HUES64 (cell line): ENCODE results near the gene MSANTD2.

ENCODE experiments used
- H3K27ac ChIP-seq: 2 replicates; pipeline ENCODE4 v1.7.0; 2013; ENCODE audit warnings: low read depth, low read length, inconsistent platforms
- H3K27me3 ChIP-seq: 2 replicates; pipeline ENCODE4 v1.6.1; 2013; ENCODE audit warnings: mild to moderate bottlenecking, low read length; ENCODE audit not compliant: insufficient read depth
- H3K36me3 ChIP-seq: 2 replicates; pipeline ENCODE4 v1.6.1; 2013; ENCODE audit warnings: mild to moderate bottlenecking, low read length; ENCODE audit not compliant: insufficient read depth
- H3K4me1 ChIP-seq: 2 replicates; pipeline ENCODE4 v1.6.1; 2013; ENCODE audit warnings: mild to moderate bottlenecking, low read length, moderate library complexity; ENCODE audit not compliant: insufficient read depth
- H3K4me3 ChIP-seq: 2 replicates; pipeline ENCODE4 v1.5.1; 2013; ENCODE audit warnings: mild to moderate bottlenecking, low read length, moderate library complexity
- H3K9ac ChIP-seq: 2 replicates; pipeline ENCODE4 v1.6.1; 2013; ENCODE audit warnings: mild to moderate bottlenecking, low read depth, low read length
- H3K9me3 ChIP-seq: 2 replicates; pipeline ENCODE4 v1.6.1; 2013; ENCODE audit warnings: low read depth, low read length; ENCODE audit not compliant: insufficient read depth
- WGBS: fragments of 150-250, 120-280 bp; methylation state at CpG from one replicate; pipeline ENCODE4 v1.1.7; 2013; ENCODE audit warnings: missing lambda C conversion rate; 5-methylcytosine and 5-hydroxymethylcytosine counted together

The MSANTD2 gene

GRCh38 chr11:124751741-124752470 is 48.3 kb downstream of the MSANTD2 start, which contains the start of gene VSIG2:
TSS of gene VSIG2 (minus strand) at chr11:124752255. CDS start at chr11:124752137, 118 bp downstream.
- peaks cover 97% of the 10 kb centered on the region for H3K27me3 ChIP-seq
- 83% methylated on average over 42 of the region's 42 CpGs for WGBS
- H3K36me3 ChIP-seq, result no peaks in the 10 kb centered on the region
- H3K9ac ChIP-seq, result peak within 1 kb of the TSS; percentile 32; the same call in 1 of the 2 replicates
- H3K4me1 ChIP-seq, result peaks cover 14% of the 10 kb centered on the region
- H3K9me3 ChIP-seq, result no peaks in the 10 kb centered on the region
- H3K27ac ChIP-seq, result no peak within 1 kb of the TSS
- H3K4me3 ChIP-seq, result peak within 1 kb of the TSS; percentile 43

- Histone ChIP-seq H3K4me1 (peaks cover 14% of the 10 kb centered on the region), H3K4me3 (peak overlapping the region; percentile 43; the same call in 1 of the 2 replicates), H3K27ac (no peak overlapping the region), H3K36me3 (no peaks in the 10 kb centered on the region), H3K9me3 (no peaks in the 10 kb centered on the region), H3K27me3 (peaks cover 96% of the 10 kb centered on the region), H3K9ac (no peak overlapping the region)
- 86% methylated on average over 11 of the region's 11 CpGs for WGBS
Measured at GRCh38 chr11:124751391-124751740, 48.8 kb downstream of the MSANTD2 start.

GRCh38 chr11:124749912-124750311 is 50.3 kb downstream of the MSANTD2 start:
- H3K27me3 ChIP-seq, result peaks cover 99% of the 10 kb centered on the region
- H3K9ac ChIP-seq, result no peak overlapping the region
- WGBS, result 86% methylated on average over 1 of the region's 1 CpG
- H3K4me3 ChIP-seq, result no peak overlapping the region
- no peaks in the 10 kb centered on the region for H3K36me3 ChIP-seq
- peaks cover 17% of the 10 kb centered on the region for H3K4me1 ChIP-seq
- H3K27ac ChIP-seq, result no peak overlapping the region
- no peaks in the 10 kb centered on the region for H3K9me3 ChIP-seq

- peaks cover 99% of the 10 kb centered on the region for H3K27me3 ChIP-seq
- WGBS, result 88% methylated on average over 11 of the region's 12 CpGs
Measured at GRCh38 chr11:124748481-124749343, 51.5 kb downstream of the MSANTD2 start.

GRCh38 chr11:124748100-124748418 is 52.1 kb downstream of the MSANTD2 start:
- Histone ChIP-seq H3K4me3 (no peak overlapping the region), H3K36me3 (no peaks in the 10 kb centered on the region), H3K27ac (no peak overlapping the region), H3K9me3 (no peaks in the 10 kb centered on the region), H3K4me1 (peaks cover 20% of the 10 kb centered on the region), H3K27me3 (peaks cover 99% of the 10 kb centered on the region), H3K9ac (no peak overlapping the region)
- 91% methylated on average over 7 of the region's 7 CpGs for WGBS

More at GRCh38 chr11:124748481-124749343, 51.5 kb downstream of the MSANTD2 start:
- H3K4me1 ChIP-seq, result peaks cover 20% of the 10 kb centered on the region
- H3K36me3 ChIP-seq, result no peaks in the 10 kb centered on the region
- no peak overlapping the region for H3K9ac ChIP-seq
- H3K27ac ChIP-seq, result no peak overlapping the region
- H3K4me3 ChIP-seq, result no peak overlapping the region
- H3K9me3 ChIP-seq, result no peaks in the 10 kb centered on the region

- H3K4me1 ChIP-seq, result peaks cover 19% of the 10 kb centered on the region
- no peak overlapping the region for H3K9ac ChIP-seq
- H3K36me3 ChIP-seq, result no peaks in the 10 kb centered on the region
- peak overlapping the region; percentile 68 for H3K4me3 ChIP-seq
- H3K9me3 ChIP-seq, result no peaks in the 10 kb centered on the region
- H3K27ac ChIP-seq, result no peak overlapping the region
- H3K27me3 ChIP-seq, result peaks cover 99% of the 10 kb centered on the region
- 49% methylated on average over 14 of the region's 14 CpGs for WGBS
Measured at GRCh38 chr11:124747406-124748099, 52.7 kb downstream of the MSANTD2 start.

- Histone ChIP-seq H3K27ac (no peak overlapping the region), H3K9ac (no peak overlapping the region)
- WGBS, result under 1% methylated on average over 37 of the region's 37 CpGs
Measured at GRCh38 chr11:124746621-124747243, 53.5 kb downstream of the MSANTD2 start.

GRCh38 chr11:124745835-124746620 is 54.2 kb downstream of the MSANTD2 start:
- under 1% methylated on average over 38 of the region's 41 CpGs for WGBS
- H3K4me3 ChIP-seq, result peak overlapping the region; percentile 68
- no peak overlapping the region for H3K9ac ChIP-seq
- no peaks in the 10 kb centered on the region for H3K36me3 ChIP-seq
- no peaks in the 10 kb centered on the region for H3K9me3 ChIP-seq
- no peak overlapping the region for H3K27ac ChIP-seq
- peaks cover 99% of the 10 kb centered on the region for H3K27me3 ChIP-seq
- peaks cover 15% of the 10 kb centered on the region for H3K4me1 ChIP-seq

More at GRCh38 chr11:124746621-124747243, 53.5 kb downstream of the MSANTD2 start:
- Histone ChIP-seq H3K4me1 (peaks cover 15% of the 10 kb centered on the region), H3K4me3 (peak overlapping the region; percentile 68), H3K27me3 (peaks cover 99% of the 10 kb centered on the region), H3K36me3 (no peaks in the 10 kb centered on the region), H3K9me3 (no peaks in the 10 kb centered on the region)

GRCh38 chr11:124745270-124745834 is 54.9 kb downstream of the MSANTD2 start:
- H3K36me3 ChIP-seq, result no peaks in the 10 kb centered on the region
- H3K27me3 ChIP-seq, result peaks cover 99% of the 10 kb centered on the region
- H3K27ac ChIP-seq, result no peak overlapping the region
- no peaks in the 10 kb centered on the region for H3K9me3 ChIP-seq
- H3K4me3 ChIP-seq, result peak overlapping the region; percentile 68
- H3K9ac ChIP-seq, result no peak overlapping the region
- H3K4me1 ChIP-seq, result peaks cover 15% of the 10 kb centered on the region
- WGBS, result 3% methylated on average over 44 of the region's 44 CpGs

- no peak overlapping the region for H3K9ac ChIP-seq
- no peaks in the 10 kb centered on the region for H3K9me3 ChIP-seq
- 81% methylated on average over 6 of the region's 6 CpGs for WGBS
- H3K27ac ChIP-seq, result no peak overlapping the region
- peaks cover 21% of the 10 kb centered on the region for H3K4me1 ChIP-seq
- H3K27me3 ChIP-seq, result peaks cover 95% of the 10 kb centered on the region
- no peaks in the 10 kb centered on the region for H3K36me3 ChIP-seq
- H3K4me3 ChIP-seq, result no peak overlapping the region
Measured at GRCh38 chr11:124743050-124743449, 57.2 kb downstream of the MSANTD2 start.
